ENCODE data around the gene TP53INP2. TPM values are rescaled to one million over a fixed set of nuclear protein-coding genes. Genes with fewer than 3 reads are reported as not detected.
A peak's percentile ranks its signal among the peaks of the same experiment; 100 is the strongest.
"Not testable (repeated sequence)": the region's sequence is repeated elsewhere in the genome, so short reads cannot be mapped to it uniquely, and the experiment has no call there.

Gene TP53INP2
- total and polyA plus RNA-seq, 2 of the 13 experiments (the other 11 are each of a cell fraction or from before 2014, with no cell fraction given): 5.2 to 18.8 TPM

GRCh38 chr20:34719242-34720017, 15.3 kb downstream of the TP53INP2 start:
- H2AFZ ChIP-seq (ENCODE audit: low read length); H3K9ac ChIP-seq (ENCODE audit: insufficient read depth, low read depth, low read length); H3K79me2 ChIP-seq (ENCODE audit: insufficient read depth, low read length); H3K4me2 ChIP-seq (ENCODE audit: low read depth, low read length); H3K9me3 ChIP-seq (ENCODE audit: low read length); H3K27me3 ChIP-seq (ENCODE audit: control insufficient read depth in 1 of 2, insufficient read depth in 2 of 2, low read length in 2 of 2); H3K4me3 ChIP-seq (replicated peaks in 1 of 3; ENCODE audit: insufficient read depth in 1 of 3, low read depth in 2 of 3, low read length in 3 of 3); DNase-seq (ENCODE audit: low spot score); in situ Hi-C loops (cut with HindIII; ENCODE audit: extremely low pct_ligation_motif_present, low pct_unique_long_range_greater_than_20kb); BruUV-seq (replicated peaks); intact Hi-C loops (cut with micrococcal nuclease; ENCODE audit: unreplicated experiment); FAIRE-seq; H3K27ac ChIP-seq (ENCODE audit: extremely low read length, insufficient read depth, low read length); CTCF ChIA-PET (ENCODE audit: low intra/inter-chr PET ratio, low total read pairs); ATAC-seq; H4K20me1 ChIP-seq (ENCODE audit: insufficient read depth, low read length); TF ChIP-seq HNF4G (CRISPR knock-in tag; IDR thresholded peaks at IDR 0.05; ENCODE audit: borderline replicate concordance, low read depth): not testable (repeated sequence)
- Histone ChIP-seq H3K36me3 (replicated peaks in 1 of 2; ENCODE audit: control insufficient read depth in 1 of 2, insufficient read depth in 2 of 2, low read length in 2 of 2) (peaks cover 11 to 31% of the 10 kb centered on the region in 2 experiments), H3K4me1 (ENCODE audit: insufficient read depth, low read length) (peaks cover 62% of the 10 kb centered on the region)
- WGBS (ENCODE audit: low lambda C conversion rate): 96% methylated on average over 13 of the region's 13 CpGs
- TF ChIP-seq HNF4A (CRISPR knock-in tag; IDR thresholded peaks at IDR 0.05) (peak; percentile 62; the same call in 1 of the 2 replicates), HNF4G (IDR thresholded peaks at IDR 0.05; ENCODE audit: borderline replicate concordance, low read depth, low read length) (0 out of 2 replicates have a peak, but pooled peaks have one; percentile 10), PRPF4 (IDR thresholded peaks at IDR 0.05; ENCODE audit: low read depth, low read length, poor library complexity, severe bottlenecking) (peak; percentile 39), DR1 (CRISPR knock-in tag; IDR thresholded peaks at IDR 0.05) (0 out of 2 replicates have a peak, but pooled peaks have one; percentile 17)
- POLR2A ChIA-PET: interaction anchor here (16.2 kb wide), 1 partner anchor 15 kb away, joined by 168 read pairs; the partner anchor contains the start of gene TP53INP2

- no peak overlapping the region for H3K9ac ChIP-seq (ENCODE audit: insufficient read depth, low read depth, low read length)
- H3K27me3 ChIP-seq (ENCODE audit: control insufficient read depth in 1 of 2, insufficient read depth in 2 of 2, low read length in 2 of 2): no peaks in the 10 kb centered on the region
- H3K27ac ChIP-seq (ENCODE audit: extremely low read length, insufficient read depth, low read length): no peak overlapping the region
- H3K4me2 ChIP-seq (ENCODE audit: low read depth, low read length): no peak overlapping the region
- WGBS (ENCODE audit: low lambda C conversion rate): 96% methylated on average over 2 of the region's 2 CpGs
- ChIA-PET CTCF (ENCODE audit: low intra/inter-chr PET ratio, low total read pairs) (no interaction called here), POLR2A (interaction anchor here (16.2 kb wide), 1 partner anchor 16 kb away, joined by 168 read pairs; the partner anchor contains the start of gene TP53INP2)
- H3K79me2 ChIP-seq (ENCODE audit: insufficient read depth, low read length): no peaks in the 10 kb centered on the region
- intact Hi-C loops (cut with micrococcal nuclease; ENCODE audit: unreplicated experiment): no loop called here
- H3K4me3 ChIP-seq (replicated peaks in 1 of 3; ENCODE audit: insufficient read depth in 1 of 3, low read depth in 2 of 3, low read length in 3 of 3): no peak overlapping the region
- H4K20me1 ChIP-seq (ENCODE audit: insufficient read depth, low read length): no peaks in the 10 kb centered on the region
- no peak for DNase-seq (ENCODE audit: low spot score)
- FAIRE-seq: no peak
- BruUV-seq (replicated peaks): no TSS peak
- peaks cover 66% of the 10 kb centered on the region for H3K4me1 ChIP-seq (ENCODE audit: insufficient read depth, low read length)
- TF ChIP-seq ZNF30 (CRISPR knock-in tag; IDR thresholded peaks at IDR 0.05) (no peak), RAD51 (IDR thresholded peaks at IDR 0.05; ENCODE audit: borderline replicate concordance) (no peak), RBM22 (optimal IDR thresholded peaks at IDR 0.05; ENCODE audit: low read length) (peak; percentile 48), CENPT (CRISPR knock-in tag; IDR thresholded peaks at IDR 0.05; ENCODE audit: low read depth) (no peak), RBM39 (IDR thresholded peaks at IDR 0.05; ENCODE audit: low read depth, low read length, poor library complexity, severe bottlenecking) (no peak)
- peaks cover 15 to 32% of the 10 kb centered on the region in 2 experiments for H3K36me3 ChIP-seq (replicated peaks in 1 of 2; ENCODE audit: control insufficient read depth in 1 of 2, insufficient read depth in 2 of 2, low read length in 2 of 2)
- in situ Hi-C loops (cut with HindIII; ENCODE audit: extremely low pct_ligation_motif_present, low pct_unique_long_range_greater_than_20kb): no loop called here
- H2AFZ ChIP-seq (ENCODE audit: low read length): no peak overlapping the region
- ATAC-seq: no peak
- no peaks in the 10 kb centered on the region for H3K9me3 ChIP-seq (ENCODE audit: low read length)
Observed at GRCh38 chr20:34720266-34720665, 16.1 kb downstream of the TP53INP2 start.

- intact Hi-C loops (cut with micrococcal nuclease; ENCODE audit: unreplicated experiment); CTCF ChIA-PET (ENCODE audit: low intra/inter-chr PET ratio, low total read pairs); H4K20me1 ChIP-seq (ENCODE audit: insufficient read depth, low read length); H3K79me2 ChIP-seq (ENCODE audit: insufficient read depth, low read length); BruUV-seq (replicated peaks); H3K4me3 ChIP-seq (replicated peaks in 1 of 3; ENCODE audit: insufficient read depth in 1 of 3, low read depth in 2 of 3, low read length in 3 of 3); FAIRE-seq; H3K27me3 ChIP-seq (ENCODE audit: control insufficient read depth in 1 of 2, insufficient read depth in 2 of 2, low read length in 2 of 2); H2AFZ ChIP-seq (ENCODE audit: low read length); DNase-seq (ENCODE audit: low spot score); H3K27ac ChIP-seq (ENCODE audit: extremely low read length, insufficient read depth, low read length); H3K9me3 ChIP-seq (ENCODE audit: low read length); in situ Hi-C loops (cut with HindIII; ENCODE audit: extremely low pct_ligation_motif_present, low pct_unique_long_range_greater_than_20kb); H3K4me2 ChIP-seq (ENCODE audit: low read depth, low read length); H3K9ac ChIP-seq (ENCODE audit: insufficient read depth, low read depth, low read length); ATAC-seq: not testable (repeated sequence)
- Histone ChIP-seq H3K36me3 (replicated peaks in 1 of 2; ENCODE audit: control insufficient read depth in 1 of 2, insufficient read depth in 2 of 2, low read length in 2 of 2) (peaks cover 23 to 46% of the 10 kb centered on the region in 2 experiments), H3K4me1 (ENCODE audit: insufficient read depth, low read length) (peaks cover 62% of the 10 kb centered on the region)
- 97% methylated on average over 3 of the region's 3 CpGs for WGBS (ENCODE audit: low lambda C conversion rate)
- POLR2A ChIA-PET: interaction anchor here (16.2 kb wide), 1 partner anchor 18 kb away, joined by 168 read pairs; the partner anchor contains the start of gene TP53INP2
Observed at GRCh38 chr20:34722560-34722959, 18.4 kb downstream of the TP53INP2 start.
